CD4-positive, alpha-beta T cell treated with Interferon gamma for 1 hour (primary cell): ENCODE data around the gene EREG.
"Not testable (repeated sequence)": the region's sequence is repeated elsewhere in the genome, so short reads cannot be mapped to it uniquely, and the experiment has no call there.

Source experiments
- DNase-seq: peaks from one replicate; pipeline ENCODE4 v3.0.0-alpha.2; 2020

Gene EREG

DNA sequence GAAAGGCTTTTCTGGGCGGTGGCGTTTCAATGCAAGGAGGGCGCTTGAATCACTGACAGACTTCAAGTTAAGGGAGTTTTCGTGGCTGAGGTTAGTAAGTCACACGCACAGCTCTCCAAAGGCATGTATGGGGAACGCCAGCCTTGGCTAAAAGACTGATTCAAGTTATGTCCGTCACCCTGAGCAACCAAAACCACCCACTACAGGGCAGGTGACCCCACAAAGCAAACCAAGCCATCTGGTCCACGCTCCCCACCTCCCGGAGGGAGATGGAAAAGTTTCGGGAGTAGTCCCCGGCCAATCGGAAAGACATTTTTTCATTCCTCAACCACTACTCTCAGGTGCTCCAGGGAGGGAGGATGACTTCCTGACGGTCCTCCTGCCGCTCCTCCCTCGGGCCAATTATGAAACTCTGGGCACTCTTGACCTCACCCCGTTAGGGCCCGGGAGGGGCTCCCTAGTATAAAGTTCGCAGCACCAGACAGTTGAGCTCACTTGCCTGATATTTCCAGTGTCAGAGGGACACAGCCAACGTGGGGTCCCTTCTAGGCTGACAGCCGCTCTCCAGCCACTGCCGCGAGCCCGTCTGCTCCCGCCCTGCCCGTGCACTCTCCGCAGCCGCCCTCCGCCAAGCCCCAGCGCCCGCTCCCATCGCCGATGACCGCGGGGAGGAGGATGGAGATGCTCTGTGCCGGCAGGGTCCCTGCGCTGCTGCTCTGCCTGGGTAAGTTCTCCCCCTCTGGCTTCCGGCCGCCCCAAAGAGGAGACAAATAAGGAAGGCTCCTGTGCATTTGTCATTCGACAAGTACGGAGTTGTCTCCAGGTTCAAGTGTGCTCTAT lies at the start of gene EREG:
Gene EREG, plus strand, starts transcription at position 494 of the 840 bp plus-strand sequence. Its CDS starts 164 bp downstream, at position 658.
- peak; percentile 52 for DNase-seq

DNA sequence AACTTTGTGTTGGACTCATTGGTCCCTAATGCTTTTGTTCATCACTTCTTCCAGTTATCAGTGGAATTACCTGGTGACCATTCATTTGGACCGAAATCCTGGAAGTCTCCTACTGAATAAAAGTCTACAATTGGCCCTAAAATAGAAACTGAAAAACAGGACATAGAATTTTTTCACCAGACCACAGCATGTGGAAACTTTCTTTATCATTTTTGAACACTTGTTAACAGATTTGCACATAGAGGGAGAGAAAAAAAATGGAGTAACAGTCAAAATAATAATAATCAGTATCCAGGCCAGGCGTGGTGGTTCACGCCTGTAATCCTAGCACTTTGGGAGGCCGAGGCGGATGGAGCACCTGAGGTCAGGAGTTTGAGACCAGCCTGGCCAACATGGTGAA lies 49.6 kb upstream of the EREG start:
- no peak for DNase-seq

DNA sequence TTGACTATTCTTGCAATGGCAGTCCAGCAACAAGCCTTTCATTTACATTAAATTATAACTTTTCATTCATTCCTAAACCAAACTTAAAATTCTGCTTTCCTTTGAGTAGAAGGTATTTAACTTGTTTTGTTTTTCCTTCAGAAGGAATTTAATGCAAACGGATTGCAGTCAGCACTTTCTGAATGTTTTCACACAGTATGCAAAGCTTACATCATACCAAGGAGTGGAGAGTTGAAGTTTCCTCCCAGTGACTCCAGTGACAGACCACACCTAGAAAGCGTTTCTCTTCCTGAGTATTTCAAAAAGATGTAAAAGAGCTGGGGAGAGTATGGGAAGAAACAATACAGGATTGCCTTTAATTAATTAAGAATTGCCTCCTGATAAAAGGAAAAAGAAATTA lies 48.5 kb upstream of the EREG start:
- DNase-seq = no peak

DNA sequence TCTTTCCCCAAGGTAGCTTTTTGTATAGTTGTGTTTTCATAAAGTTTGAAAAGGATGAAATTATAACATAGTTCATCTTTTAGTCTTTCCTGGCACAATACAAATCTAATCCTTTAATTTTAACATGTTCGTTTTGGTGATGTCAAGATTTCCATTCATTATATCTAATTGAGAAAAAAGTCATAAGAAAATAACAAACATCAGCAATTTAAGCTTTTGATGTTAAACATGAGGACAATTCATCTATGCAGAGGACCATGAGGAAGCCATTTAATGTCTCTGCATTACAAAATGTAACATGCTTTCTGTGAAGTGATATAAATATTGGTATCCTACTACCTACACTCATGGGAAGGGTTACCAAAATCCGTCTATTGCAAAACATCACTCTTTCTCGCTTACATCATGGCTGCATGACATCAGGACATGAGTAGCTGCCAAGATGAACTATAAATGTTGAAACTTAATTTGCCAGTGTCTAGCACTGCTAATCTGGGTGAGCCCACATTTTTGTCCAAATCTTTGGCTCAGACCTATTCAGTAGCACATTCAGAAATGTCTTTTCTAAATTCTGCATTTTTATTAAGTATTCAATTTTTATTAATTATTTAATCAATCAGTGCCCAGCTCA lies 47.2 kb upstream of the EREG start:
- DNase-seq = no peak

DNA sequence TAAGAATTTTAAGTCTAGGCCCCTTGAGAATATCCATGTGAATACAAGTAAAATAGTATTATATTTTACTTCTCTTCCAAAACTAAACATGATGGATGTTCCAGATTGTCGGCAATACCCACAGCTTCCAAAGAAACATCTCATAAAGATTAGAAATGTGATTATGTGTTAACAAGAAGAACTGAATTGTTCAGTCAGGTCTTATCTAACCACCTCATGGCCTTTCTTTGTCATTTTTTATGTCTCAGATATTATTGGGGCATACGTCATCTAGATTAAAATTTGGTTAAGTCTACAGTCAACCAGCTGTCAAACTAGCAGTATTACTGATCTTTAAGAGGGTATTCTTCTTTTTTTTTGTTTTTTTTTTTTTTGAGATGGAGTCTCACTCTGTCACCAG lies 46.7 kb upstream of the EREG start:
- no peak for DNase-seq

DNA sequence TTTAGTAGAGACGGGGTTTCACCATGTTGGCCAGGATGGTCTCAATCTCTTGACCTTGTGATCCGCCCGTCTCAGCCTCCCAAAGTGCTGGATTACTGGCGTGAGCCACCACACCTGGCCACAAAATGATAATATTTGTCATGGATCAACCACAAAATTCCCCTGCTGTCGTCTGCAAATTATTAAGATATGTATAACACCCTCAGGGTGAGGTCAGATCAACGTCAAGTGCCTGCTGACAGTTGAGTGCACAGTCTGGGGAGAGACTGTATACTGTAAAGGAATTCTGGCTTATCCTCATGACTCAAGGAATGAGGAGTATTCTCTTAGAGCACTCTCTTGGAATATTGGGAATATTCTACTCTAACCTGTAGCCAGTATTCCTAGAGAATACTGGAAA lies 45.5 kb upstream of the EREG start:
- DNase-seq = no peak

- no peak for DNase-seq
Observed at GRCh38 chr4:74320559-74321118, 44.3 kb upstream of the EREG start.

- no peak for DNase-seq
Observed at GRCh38 chr4:74322301-74322700, 42.6 kb upstream of the EREG start.

DNA sequence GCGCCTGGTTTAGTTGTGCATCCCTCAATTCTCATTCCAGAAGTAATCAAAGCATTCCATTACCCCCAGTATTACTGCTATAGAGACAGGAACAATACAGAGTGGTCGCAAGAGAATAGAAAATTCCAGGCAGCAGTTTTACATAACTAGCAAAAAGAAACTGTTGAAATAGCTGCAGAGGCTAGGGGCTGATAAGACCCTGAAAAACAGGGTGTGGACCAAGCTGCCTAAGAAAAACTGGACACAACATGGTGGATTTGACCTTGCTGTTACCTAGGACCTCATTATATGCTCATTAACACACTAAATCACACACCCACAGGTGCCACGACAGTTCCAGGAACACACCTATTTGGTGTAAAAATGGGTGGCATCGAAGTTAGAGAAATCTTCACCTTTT lies 41.3 kb upstream of the EREG start:
- DNase-seq = no peak

- DNase-seq = no peak
Observed at GRCh38 chr4:74324262-74324661, 40.7 kb upstream of the EREG start.

- DNase-seq = no peak
Observed at GRCh38 chr4:74325886-74326285, 39.1 kb upstream of the EREG start.

DNA sequence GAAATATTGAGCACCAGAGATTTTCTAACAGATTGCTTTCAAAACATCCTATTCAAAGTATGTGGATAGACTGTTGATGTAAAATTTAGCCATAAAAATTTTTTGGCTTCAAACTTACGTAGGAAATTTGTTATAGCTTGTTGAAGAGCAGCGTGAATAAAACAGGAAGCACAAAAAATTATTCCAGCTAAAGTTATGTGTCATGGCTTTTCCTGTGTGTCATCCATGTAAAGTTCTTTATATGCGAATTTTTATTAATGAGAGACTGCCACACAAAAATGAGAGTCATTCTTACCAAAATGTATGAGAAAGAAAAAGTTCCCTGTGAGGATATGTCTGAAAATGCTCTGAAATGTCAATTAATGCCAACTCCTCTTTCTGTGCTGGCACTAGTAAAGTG lies 37.2 kb upstream of the EREG start:
- no peak for DNase-seq

GRCh38 chr4:74328501-74328900 lies 36.4 kb upstream of the EREG start:
- no peak for DNase-seq

GRCh38 chr4:74329307-74329706 lies 35.6 kb upstream of the EREG start:
- no peak for DNase-seq

- DNase-seq = no peak
Observed at GRCh38 chr4:74330295-74330750, 34.6 kb upstream of the EREG start.

DNA sequence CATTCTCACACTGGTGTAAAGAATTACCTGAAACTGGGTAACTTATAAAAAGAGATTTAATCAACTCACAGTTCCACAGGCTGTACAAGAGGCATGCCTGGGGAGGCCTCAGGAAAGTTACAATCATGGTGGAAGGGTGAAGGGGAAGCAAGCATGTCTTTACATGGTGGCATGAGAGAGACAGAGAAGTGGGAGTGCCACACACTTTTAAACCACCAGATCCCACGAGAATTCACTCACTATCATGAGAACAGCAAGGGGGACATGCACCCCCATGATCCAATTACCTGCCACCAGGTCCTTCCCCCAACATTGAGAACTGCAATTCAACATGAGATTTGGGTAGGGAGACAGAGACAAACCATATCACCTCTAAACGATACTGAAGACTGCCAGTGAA lies 33.7 kb upstream of the EREG start:
- no peak for DNase-seq

- no peak for DNase-seq
Observed at GRCh38 chr4:74331944-74332343, 33.0 kb upstream of the EREG start.

- DNase-seq = no peak
Observed at GRCh38 chr4:74334636-74335035, 30.3 kb upstream of the EREG start.

GRCh38 chr4:74335341-74336021 lies 29.5 kb upstream of the EREG start:
- DNase-seq = no peak

GRCh38 chr4:74338792-74339333 lies 26.1 kb upstream of the EREG start:
- DNase-seq = no peak

GRCh38 chr4:74339501-74339900 lies 25.4 kb upstream of the EREG start:
- no peak for DNase-seq

- not testable (repeated sequence) for DNase-seq
Observed at GRCh38 chr4:74340421-74340820, 24.5 kb upstream of the EREG start.

GRCh38 chr4:74344031-74344430 lies 20.9 kb upstream of the EREG start:
- no peak for DNase-seq
